Measurements from ENCODE around the gene UBE2E2.

The UBE2E2 gene

DNA sequence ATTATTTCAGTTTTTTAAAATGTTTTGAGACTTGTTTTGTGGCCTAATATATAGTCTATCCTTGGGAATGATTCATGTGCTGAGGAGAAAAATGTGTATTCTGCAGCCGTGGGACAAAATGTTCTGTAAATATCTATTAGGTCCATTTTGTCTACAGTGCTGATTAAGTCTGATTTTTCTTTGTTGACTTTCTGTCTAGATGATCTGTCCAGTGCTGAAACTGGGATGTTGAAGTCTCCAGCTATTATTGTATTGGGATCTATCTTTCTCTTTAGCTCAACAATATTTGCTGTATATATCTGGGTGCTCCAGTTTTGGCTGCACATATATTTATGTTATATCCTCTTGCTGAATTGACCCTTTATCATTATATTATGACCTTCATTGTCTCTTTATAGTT, 85.2 kb downstream of the UBE2E2 start:
- DNase-seq, result no peak

DNA sequence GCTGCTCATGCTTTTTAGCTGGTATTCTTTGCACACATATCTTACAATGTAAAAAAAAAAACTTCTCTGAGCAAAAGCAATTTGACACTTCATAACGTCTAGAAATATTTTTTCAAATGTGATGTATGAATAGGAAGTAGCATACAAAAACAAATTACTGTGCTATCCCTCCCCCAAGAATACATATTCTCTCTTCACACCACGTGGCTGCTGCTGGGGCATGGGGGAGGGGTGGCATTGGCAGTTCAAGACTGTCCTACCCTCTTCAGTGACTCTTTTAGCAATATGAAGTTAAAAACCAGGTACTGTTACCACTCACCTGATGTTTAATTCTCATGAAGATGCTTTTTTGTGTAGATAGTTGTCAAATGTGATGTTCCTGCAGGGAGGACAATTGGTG, 85.6 kb downstream of the UBE2E2 start:
- DNase-seq, result no peak

DNA sequence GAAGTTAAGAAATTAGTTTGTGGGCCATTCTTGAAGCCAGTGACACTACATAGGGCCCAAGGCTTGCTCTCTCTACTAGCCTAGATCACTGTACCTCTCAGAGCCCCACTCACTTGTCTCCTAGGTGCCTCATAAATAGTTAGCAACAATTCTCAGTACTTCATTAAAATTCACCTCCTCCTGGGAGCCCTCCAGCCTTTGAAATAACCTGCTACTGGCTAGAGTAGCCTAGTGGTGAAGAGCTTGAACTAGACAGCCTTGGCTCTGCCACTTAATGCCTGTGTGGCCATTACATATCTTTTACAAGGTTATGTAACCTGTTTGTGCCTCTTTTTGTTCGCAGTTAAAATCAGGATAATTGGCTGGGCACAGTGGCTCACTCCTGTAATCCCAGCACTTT, 89.3 kb downstream of the UBE2E2 start:
- no peak for DNase-seq

DNA sequence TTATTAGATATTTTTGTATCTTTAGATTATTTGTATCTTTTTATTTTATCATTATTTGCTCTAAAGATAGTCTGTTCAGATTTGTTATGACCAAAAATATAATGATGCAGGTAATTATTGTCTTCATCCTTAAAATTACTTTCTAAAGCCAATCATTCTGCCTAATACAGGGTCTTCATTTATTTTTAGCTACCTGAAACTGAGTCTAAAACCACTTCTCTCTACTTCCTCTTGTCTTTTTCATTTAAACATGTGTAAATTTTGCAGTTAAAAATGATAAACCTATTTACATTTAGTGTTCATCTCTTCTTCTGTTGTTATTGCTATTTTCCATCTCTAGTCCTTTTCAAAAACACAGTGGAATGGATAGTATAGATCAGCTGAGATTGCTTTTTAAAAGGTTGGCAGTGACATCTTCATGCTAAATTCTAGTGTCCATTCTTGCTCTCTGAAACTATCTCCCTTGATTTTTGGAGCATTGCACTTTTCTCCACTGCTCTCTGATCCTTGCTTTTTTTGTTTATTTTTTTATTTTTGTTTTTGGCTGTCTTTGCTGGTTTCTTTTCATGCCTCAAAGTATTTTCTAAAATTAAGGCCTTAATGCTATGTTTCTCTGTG, 91.8 kb downstream of the UBE2E2 start:
- DNase-seq, result no peak

DNA sequence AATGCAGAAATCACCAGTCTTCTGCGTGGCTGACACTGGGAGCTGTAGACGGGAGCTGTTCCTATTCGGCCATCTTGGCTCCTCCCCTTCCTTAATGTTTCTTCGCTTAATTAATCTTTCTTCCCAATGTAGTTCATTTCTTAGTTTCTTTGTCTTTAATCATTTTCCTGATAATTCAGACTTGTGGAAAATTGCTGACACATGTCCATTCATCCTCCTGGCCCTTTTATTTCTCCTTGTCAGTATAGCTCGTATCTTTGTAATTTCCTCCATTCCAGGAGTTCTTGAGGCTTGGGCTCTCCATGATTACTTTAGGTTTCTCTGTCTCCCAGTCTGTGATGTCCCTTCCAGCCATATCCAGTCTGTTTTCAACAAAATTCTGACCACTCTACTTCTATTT, 98.7 kb downstream of the UBE2E2 start:
- no peak for DNase-seq

DNA sequence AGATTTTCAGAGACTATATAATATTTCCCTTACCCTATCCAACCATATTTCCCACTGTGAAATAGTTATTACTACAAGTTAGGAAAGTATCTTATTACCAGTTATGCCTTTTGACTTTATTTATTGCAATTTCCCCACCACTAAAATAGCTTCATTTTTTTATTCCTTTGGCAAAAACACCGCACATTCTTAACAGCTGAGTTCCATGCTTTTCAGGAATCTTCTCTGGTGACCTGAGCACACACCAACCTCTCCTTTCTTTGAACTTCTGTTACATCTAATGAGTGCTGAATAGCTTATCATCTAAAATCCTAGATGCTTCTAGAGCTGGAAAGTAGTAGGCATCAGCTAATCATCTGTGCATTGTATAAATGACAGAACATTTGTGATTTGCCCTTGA, 99.1 kb downstream of the UBE2E2 start:
- DNase-seq, result no peak

DNA sequence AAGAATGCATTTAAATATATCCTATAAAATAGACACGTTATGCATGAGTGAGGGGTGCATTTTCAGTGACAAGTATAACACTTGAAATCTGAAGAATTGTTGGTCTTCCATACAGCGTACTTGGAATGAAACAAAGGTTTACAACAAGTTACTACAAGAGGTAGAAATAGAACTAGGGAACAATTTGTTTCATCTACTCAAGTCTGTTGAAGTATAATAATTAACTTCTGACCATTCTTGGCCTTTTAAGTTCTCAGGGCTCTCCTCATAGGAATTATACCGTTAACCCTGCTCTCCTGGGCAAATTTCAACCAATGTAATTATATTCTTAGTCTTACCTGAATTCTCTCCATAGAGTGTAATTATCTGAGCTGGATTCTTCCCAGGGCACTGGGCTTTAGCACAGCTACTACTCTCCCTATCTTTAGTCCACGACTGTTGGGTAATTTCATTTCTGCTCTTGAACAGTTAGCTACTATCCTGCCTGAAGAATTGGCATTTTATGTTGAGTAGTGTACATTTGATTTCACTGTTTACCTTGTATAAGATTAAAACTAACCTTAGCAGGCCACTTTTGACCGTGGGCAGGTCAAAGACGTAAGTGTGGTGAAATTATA, 100.6 kb downstream of the UBE2E2 start:
- DNase-seq, result no peak

DNA sequence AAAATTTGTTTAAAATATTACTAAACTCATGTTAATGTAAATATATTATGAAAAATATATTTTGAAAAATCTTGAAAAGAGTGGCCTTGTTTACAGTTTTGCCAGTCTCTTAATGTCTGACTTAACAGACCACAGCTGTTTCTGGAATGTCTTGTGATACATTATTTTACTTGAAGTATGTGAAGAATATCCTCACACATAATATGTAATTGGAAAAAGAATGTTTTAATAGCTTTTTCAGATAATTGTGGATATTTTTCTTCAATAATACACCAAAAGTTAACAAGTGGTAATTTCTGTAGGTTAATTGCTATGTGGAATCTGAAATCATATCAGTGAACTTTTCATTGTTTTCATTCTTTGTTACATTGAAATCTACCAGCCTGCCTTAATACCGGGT, 101.3 kb downstream of the UBE2E2 start:
- no peak for DNase-seq

DNA sequence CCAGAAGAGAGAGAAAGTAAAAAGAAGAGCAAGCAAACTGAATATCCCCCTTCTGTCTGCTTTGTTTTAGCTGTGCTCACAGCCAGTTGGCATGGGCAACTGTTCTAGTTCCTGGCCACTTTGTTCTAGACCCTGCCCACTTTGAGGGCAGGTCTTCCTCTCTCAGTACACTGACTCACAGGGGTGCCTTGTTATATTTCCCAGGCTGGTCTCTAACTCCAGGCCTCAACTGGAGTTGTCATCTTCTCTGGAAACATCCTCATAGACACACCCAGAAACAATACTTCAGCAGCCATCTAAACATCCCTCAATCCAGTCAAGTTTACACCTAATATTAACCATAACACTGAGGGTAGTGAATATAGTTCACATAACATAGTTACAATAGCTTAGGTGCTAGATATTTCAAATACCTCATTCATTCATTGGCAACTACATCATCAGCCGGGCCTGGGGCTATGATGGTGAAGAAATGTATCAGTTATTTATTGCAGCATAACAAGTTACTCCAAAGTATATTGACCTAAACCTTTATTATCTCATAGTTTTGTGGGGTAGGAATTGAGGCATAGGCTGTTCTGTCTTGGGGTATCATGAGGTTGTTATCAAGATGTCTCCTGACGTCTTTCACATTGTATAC, 106.0 kb downstream of the UBE2E2 start:
- no peak for DNase-seq

DNA sequence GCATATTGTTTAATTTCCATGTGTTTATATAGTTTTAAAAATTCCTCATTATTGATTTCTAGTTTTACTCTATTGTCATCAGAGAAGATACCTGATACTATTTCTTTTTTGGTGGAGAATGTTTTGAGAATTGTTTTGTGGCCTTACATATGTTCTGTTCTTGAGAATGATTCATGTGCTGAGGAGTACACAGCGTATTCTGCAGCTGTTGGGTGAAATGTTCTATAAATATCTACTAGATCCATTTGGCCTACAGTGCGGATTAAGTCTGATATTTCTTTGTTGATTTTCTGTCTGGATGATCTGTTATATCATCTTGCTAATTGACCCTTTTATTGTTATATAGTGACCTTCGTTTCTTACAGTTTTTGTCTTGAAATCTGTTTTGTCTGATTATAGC, 109.7 kb downstream of the UBE2E2 start:
- no peak for DNase-seq

DNA sequence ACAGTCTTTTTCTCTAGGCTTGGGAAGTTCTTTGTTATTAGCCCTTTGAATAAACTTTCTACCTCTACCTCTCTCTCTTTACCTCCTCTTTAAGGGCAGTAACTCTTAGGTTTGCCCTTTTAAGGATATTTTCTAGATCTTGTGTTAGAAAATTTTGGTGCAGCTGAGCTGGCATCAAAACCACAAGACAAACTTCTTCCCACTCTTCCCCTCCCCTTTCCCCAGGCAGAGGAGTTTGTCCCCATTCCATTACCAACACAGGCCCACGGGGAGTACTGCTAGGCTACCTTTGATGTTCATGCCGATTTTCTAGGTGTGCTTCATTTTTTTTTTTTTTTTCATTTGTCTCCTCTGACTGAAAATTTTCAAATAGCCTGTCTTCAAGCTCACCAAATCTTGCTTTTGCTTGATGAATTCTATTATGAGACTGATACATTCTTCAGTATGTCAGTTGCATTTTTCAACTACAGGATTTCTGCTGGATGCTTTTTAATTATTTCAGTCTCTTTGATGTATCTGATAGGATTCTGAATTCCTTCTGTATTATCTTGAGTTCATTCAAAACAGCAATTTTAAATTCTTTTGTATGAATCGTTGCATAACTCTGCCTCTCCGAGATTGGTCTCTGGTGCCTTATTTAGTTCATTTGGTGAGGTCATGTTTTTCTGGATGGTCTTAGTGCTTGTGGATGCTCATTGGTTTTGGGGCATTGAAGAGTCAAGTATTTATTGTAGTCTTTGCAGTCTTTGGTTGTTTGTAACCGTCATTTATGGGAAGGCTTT, 112.0 kb downstream of the UBE2E2 start:
- no peak for DNase-seq

DNA sequence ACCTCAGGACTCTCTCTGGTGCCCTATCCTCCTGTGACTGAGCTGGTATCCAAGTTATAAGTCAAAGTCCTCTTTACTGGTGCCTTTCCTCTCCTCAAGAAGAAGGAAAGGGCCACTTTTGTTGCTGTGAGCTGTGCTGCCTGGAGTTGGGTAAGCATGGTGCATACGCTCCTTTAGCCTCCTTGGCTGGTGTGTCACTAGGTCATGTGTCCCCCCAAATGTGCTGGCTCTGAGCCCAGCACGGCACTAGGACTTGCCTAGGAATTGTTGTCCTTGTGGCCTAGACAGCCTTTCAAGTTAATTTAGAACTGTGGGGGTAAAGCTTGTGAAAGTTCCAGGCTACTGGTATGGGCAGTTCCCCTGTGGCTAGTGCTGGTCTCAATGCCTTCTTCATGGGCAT, 113.8 kb downstream of the UBE2E2 start:
- no peak for DNase-seq

DNA sequence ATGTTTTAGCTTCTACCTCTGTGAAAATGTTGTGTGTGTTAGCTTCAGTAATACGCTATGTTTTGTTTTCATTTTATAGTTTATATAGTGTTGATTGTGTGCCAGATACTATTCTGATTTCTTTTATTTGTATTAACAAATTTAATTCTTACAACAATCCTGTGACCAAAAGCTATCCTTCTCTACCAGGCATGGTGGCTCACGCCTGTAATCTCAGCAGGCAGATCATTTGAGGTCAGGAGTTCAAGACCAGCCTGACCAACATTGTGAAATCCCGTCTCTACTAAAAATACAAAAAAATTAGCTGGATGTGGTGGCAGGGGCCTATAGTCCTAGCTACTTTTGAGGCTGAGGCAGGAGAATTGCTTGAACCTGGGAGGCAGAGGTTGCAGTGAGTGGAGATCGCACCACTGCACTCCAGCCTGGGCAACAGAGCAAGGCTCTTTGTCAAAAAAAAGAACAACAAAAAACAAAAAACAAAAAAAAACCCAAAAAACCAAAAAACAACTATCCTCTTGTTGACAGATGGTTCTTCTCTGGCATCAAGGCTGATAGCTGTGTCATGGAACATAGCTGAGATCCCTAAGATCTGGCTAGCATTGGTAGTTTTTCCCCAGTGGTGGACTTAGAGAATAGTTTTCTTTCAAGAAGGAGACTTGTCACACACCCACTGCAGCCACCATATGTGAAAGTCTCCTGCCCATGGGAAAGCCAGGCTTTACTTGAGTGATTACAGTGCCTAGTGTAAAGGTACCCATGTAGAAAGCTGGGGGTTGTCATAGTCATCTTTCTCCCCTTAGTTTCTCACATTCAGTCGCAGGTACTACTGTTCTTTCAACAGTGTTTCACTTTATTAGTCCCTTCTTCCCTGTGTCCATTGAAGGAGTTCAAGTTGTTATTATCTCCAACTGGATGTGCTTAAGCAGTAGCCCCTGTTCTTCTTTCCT, 116.5 kb downstream of the UBE2E2 start:
- DNase-seq, result no peak

DNA sequence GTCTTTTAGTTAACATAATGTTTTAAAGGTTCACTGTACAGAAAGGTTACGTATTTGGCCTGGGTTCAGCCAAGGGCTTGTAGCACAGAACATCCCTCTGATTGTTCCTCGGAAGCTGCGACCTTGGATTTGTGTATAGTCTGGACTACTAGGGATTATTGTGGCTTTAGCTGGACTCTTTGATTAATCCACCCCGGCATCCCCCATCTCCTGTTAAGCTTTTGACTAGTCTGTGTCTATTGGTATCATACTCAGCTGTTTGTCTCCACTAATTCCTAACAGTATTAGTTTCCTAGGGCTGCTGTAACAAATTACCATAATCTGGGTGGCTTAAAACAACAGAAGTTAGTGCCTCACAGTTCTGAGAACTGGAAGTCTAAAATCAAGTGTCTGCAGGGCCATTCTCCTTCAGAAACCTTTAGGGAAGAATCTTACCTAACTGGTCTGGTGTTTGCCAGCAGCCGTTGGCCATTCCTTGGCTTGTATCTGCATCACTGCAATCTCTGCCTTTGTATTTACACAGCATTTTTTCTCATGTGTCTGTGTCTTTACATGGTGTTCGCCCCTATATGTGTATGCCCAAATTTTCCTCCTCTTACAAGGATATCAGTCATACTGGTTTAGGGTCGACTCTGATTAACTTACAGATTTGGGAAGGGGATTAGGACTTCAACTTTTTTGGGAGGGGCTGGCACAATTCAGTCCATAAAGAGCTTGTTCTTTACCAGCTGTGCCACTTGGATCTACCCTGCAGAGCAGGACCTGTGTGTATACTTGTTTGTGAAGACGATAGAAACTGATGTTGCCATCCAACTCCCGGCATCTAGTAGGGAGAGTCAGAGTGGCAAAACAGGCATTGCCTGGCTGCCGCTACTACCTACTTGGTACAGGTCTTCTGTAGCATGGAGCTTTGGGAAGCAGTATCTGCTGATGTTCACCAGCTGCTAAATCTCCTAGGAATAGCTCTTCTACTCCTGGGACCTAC, 117.8 kb downstream of the UBE2E2 start:
- DNase-seq, result no peak

DNA sequence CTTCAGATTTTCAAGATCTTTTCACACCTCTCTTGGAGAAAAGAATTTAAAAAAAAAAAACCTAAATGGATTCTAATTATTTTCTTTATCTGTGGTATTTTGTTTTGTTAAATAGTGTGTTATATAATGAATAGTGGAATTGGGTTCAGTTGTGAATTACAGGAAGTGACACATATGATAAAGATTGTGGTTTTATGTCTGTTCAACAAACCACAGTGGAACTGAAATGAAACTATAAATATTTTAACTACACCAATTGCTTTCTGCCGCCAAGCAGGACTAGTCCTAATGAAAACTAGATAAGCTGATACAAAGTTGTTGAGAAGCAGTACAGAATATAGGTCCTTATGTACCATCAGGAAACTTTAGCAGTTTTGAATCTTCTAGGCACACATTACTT, 121.6 kb downstream of the UBE2E2 start:
- no peak for DNase-seq

DNA sequence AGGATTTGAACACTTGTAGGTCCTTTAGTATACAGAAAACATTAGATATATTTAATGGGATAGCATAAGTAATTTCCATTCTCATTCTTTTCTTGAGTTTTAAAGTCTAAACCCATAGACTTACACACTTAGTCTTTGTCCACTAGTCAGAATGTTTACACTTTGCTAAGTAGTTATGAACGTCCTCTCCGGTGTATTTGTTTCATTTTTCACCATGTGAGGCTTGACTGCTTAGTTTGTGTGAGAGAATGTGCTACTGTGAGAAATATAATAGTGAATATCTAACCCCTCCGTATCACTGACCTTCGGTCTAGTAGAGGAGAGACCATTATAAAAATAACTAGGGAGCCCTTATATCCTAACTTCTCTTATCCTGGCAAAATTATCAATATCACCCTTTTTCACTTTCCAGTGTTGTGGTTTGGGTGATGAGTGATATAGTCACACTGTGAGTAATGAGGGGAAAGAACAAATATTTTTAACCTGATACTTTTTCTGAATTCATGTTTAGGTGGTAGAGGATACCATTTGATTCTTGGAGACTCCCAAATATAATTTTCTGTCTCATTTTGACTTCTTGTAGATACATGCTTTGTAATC, 122.4 kb downstream of the UBE2E2 start:
- no peak for DNase-seq

DNA sequence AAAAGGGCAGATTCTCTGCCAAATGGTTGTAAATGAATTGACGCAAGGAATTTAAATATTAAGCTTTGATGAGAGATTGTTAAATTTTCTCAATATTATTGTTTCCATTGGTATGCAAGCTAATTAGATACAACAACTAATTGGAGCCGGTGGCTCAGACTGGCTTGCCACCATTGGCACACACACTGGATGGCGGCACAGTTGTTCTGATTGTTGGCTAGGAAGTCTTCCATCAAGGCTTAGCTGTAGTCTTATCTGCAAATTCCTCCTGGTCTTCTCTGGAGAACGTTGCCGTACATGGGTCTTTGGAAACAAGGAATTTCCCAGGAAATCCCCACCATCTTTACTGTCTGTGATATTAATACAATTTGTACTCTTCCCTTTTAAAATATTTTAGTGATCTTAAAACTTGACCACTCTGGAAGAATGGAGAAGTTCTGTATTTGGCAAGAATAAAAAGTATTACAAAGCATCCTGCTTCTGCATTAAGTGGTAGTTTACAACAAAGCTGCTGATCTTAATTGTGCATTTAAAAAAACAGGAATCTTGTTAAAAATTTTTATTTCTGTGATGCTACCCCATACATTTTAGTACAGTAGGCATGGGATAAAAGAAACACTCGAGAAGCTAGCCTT, 126.5 kb downstream of the UBE2E2 start:
- no peak for DNase-seq

DNA sequence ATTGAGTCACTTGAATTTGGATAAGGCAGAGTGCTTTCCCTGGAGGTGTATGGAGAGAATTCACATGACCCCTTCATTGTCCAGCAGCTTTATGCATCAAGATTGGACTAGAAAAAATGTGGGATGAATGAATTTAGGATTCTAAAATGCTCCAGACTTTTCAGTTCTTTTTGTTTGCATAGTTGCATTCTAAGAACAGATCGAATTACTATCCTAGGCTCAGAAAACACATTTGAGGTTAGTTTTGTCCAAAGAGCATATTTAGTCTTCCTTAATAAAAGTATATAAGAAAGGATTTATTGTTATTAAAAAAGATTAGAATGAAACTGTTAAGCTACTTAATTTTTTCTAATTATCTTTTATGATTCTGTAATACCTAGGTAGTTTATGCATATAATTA, 127.4 kb downstream of the UBE2E2 start:
- DNase-seq, result no peak

DNA sequence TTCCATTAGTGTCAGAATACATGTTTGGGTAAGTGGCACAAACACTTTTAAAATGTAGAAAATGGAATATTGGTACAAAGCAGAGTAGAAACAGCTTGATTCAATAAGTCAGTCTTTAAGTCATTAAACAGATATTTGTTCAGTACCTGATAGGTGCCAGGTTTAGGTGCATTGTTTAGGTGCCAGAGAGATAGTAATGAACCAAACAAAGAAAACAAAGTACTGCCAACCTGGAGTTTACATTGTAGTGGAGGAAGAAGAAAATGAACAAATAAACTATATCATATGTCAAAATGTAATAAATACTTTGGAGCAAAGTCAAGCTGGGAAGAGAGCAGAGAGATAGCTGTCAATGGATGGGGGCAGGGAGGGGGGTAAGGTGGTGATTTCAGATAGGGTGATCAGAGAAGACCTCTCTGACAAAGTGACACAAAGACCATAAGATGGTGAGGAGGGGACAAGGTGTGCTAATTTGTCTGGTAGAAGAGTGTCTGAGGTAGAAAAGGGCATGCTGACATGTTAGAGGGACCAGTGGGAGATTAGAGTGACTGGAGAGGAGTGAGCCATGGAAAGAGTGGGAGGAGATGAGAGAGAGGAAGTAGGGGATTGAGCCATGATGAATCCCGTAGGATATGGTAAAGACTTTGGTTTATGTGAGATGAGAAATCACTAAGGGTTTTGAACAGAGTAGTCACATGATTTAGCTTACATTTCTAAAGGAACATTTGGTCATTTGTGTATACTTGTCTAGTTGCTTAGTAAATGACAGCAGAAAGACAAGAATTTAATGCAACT, 128.2 kb downstream of the UBE2E2 start:
- no peak for DNase-seq

DNA sequence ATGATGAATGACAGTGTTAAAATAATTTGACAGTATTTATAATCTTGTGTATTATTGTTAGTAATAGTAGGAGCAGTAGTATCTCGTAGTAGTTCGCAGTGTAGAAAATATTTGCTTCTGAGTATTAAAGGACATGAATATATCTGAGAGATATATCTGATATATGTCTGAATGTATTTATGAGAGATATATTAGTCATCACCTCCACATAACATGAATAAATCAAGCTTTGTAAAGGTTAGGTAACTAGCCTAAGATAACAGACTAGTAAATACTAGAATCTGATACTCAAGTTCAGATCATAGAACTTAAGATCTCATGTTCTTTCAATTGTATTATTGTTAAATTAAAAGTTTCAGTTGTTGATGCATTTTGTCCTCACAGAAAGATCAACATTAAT, 130.5 kb downstream of the UBE2E2 start:
- no peak for DNase-seq

Measured in DMS79 (cell line).